Measurements from ENCODE around the gene PPP2R5D. TPM values are rescaled to one million over a fixed set of nuclear protein-coding genes. Genes with fewer than 3 reads are reported as not detected.

PPP2R5D gene
- total RNA-seq, 1 experiment from 2014 or later, result 53.5 TPM

DNA sequence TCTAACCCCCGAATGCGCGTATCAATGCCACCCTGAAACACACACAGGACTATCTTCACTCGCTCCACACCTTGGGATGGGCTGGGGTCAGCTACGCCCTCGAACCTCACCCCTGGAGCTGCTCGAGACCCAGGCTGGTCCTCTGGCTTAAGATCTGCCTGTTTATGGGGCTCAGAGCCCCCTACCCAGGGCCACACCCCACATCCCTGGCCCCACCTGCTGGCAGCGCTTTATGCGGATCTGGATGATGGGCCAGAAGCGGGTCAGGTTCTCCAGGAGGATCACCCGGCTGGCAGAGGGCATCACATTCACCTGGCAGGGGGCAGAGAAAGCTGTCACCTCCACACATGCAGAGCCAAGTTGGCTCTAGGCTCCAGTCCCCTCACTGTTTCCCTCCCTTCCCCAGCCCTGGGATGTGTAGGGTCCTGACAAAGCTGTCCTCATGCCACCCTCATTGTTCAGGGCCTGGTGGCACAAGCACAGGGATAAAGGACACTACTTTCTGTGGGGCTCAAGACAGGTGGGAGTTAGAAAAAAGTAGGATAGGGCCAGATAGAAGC is 61.1 kb downstream of the PPP2R5D start:
- H3K23me2 ChIP-seq (ENCODE audit: insufficient read length, low read depth, low read length, poor library complexity, severe bottlenecking), result no peaks in the 10 kb centered on the region
- no peaks in the 10 kb centered on the region for H3K27me3 ChIP-seq (ENCODE audit: insufficient read depth, low read length)
- Mint-ChIP-seq H3K27ac (peak overlapping the region in 1 of 3 experiments; percentile 78; a peak in 2 of 7 replicates), H3K4me3 (no peak overlapping the region), H3K36me3 (ENCODE audit: insufficient read depth in 1 of 3, low read depth in 3 of 3) (peaks cover 22 to 80% (median 79%) of the 10 kb centered on the region in 3 experiments), H3K4me1 (no peaks in the 10 kb centered on the region), H3K27me3 (ENCODE audit: low read depth) (no peaks in the 10 kb centered on the region), H3K9me3 (no peaks in the 10 kb centered on the region; a peak in 2 of 5 replicates)
- TF ChIP-seq, protein P1, sequence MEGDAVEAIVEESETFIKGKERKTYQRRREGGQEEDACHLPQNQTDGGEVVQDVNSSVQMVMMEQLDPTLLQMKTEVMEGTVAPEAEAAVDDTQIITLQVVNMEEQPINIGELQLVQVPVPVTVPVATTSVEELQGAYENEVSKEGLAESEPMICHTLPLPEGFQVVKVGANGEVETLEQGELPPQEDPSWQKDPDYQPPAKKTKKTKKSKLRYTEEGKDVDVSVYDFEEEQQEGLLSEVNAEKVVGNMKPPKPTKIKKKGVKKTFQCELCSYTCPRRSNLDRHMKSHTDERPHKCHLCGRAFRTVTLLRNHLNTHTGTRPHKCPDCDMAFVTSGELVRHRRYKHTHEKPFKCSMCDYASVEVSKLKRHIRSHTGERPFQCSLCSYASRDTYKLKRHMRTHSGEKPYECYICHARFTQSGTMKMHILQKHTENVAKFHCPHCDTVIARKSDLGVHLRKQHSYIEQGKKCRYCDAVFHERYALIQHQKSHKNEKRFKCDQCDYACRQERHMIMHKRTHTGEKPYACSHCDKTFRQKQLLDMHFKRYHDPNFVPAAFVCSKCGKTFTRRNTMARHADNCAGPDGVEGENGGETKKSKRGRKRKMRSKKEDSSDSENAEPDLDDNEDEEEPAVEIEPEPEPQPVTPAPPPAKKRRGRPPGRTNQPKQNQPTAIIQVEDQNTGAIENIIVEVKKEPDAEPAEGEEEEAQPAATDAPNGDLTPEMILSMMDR (conservative IDR thresholded peaks at IDR 0.05), result no peak
- no peak overlapping the region for H3K4ac ChIP-seq (ENCODE audit: low read depth, low read length)
- no peak overlapping the region for H3K9ac ChIP-seq (ENCODE audit: extremely low read depth, insufficient read length, low read length)
- H3K18ac ChIP-seq (ENCODE audit: insufficient read length, low read depth, low read length), result no peak overlapping the region
- H4K91ac ChIP-seq (ENCODE audit: insufficient read length, low read depth, low read length), result no peak overlapping the region
- no peak overlapping the region for H2AFZ ChIP-seq (ENCODE audit: low read length)
- H3K79me2 ChIP-seq (ENCODE audit: insufficient read depth, low read length), result no peaks in the 10 kb centered on the region
- H2BK120ac ChIP-seq (ENCODE audit: low read depth, low read length, poor library complexity, severe bottlenecking), result no peak overlapping the region
- no peaks in the 10 kb centered on the region for H4K20me1 ChIP-seq (ENCODE audit: control insufficient read depth, insufficient read depth, insufficient read length)
- H2AK5ac ChIP-seq (ENCODE audit: insufficient read length, low read length), result no peak overlapping the region
- no peak overlapping the region for H3K27ac ChIP-seq (ENCODE audit: insufficient read length, low read depth, low read length)
- no peak overlapping the region for H3K4me2 ChIP-seq (ENCODE audit: insufficient read depth, insufficient read length, low read length)
- no peaks in the 10 kb centered on the region for H3K79me1 ChIP-seq (ENCODE audit: insufficient read depth, low read depth, low read length, poor library complexity, severe bottlenecking)
- WGBS (ENCODE audit: extremely low coverage, insufficient read length, low lambda C conversion rate), result no CpG with 5 or more reads among the region's 11 CpGs
- no peak overlapping the region for H4K8ac ChIP-seq (replicated peaks; ENCODE audit: insufficient read length, low read depth, low read length)
- no peak overlapping the region for H3K14ac ChIP-seq (ENCODE audit: insufficient read depth, low read length)
- no peak overlapping the region for H2BK20ac ChIP-seq (ENCODE audit: low read depth, low read length, poor library complexity, severe bottlenecking)
- H4K5ac ChIP-seq (ENCODE audit: insufficient read length, low read depth, low read length), result no peak overlapping the region
- no peak overlapping the region for H2BK5ac ChIP-seq (ENCODE audit: insufficient read length, low read length)
- no peak overlapping the region for H3T11ph ChIP-seq (ENCODE audit: low read length)
- H2BK15ac ChIP-seq (ENCODE audit: low read depth, low read length), result no peak overlapping the region
- H3K23ac ChIP-seq (ENCODE audit: insufficient read length, low read depth, low read length), result no peak overlapping the region
- no peaks in the 10 kb centered on the region for H3K9me3 ChIP-seq (ENCODE audit: control insufficient read depth, low read depth, low read length)
- no peak overlapping the region for H2BK12ac ChIP-seq (ENCODE audit: insufficient read length, low read depth, low read length)
- H3K56ac ChIP-seq (ENCODE audit: insufficient read length, low read depth, low read length), result no peak overlapping the region
- DNase-seq, result peak; percentile 22
- no peaks in the 10 kb centered on the region for H3K4me1 ChIP-seq (ENCODE audit: insufficient read depth, low read length)

All from H9 (cell line).